GM12891 (cell line): ENCODE measurements around the gene GPR17.

Source experiments
- DNase-seq: peaks from one replicate; pipeline ENCODE4 v3.0.0; 2011; ENCODE audit warnings: low spot score; ENCODE audit not compliant: insufficient read length
- FAIRE-seq: peaks from 2 replicates; lab custom pipeline; 2011; peaks lifted over from hg19 to GRCh38; lab: Jason Lieb, UNC
- PAX5 ChIP-seq: IDR thresholded peaks from 2 replicates; pipeline ENCODE4 v1.6.1; 2011; ENCODE audit warnings: low read length, moderate library complexity, mild to moderate bottlenecking; ENCODE audit not compliant: insufficient read depth, severe bottlenecking
- POLR2A ChIP-seq: IDR thresholded peaks from 2 replicates; pipeline ENCODE4 v1.6.1; 2011; ENCODE audit warnings: low read depth, low read length, control low read depth
- POLR2AphosphoS5 ChIP-seq: IDR thresholded peaks from 2 replicates; pipeline ENCODE4 v1.6.1; 2011; ENCODE audit warnings: low read depth, low read length, control low read depth
- POU2F2 ChIP-seq: IDR thresholded peaks from 2 replicates; pipeline ENCODE4 v1.6.1; 2011; ENCODE audit warnings: low read depth, mild to moderate bottlenecking, control low read depth, low read length, moderate library complexity
- SPI1 ChIP-seq: IDR thresholded peaks from 2 replicates; pipeline ENCODE4 v1.6.1; 2011; ENCODE audit warnings: low read depth, low read length, control low read depth
- TAF1 ChIP-seq: IDR thresholded peaks from 2 replicates; pipeline ENCODE4 v1.6.1; 2011; ENCODE audit warnings: low read depth, low read length, control low read depth

The GPR17 gene

DNA sequence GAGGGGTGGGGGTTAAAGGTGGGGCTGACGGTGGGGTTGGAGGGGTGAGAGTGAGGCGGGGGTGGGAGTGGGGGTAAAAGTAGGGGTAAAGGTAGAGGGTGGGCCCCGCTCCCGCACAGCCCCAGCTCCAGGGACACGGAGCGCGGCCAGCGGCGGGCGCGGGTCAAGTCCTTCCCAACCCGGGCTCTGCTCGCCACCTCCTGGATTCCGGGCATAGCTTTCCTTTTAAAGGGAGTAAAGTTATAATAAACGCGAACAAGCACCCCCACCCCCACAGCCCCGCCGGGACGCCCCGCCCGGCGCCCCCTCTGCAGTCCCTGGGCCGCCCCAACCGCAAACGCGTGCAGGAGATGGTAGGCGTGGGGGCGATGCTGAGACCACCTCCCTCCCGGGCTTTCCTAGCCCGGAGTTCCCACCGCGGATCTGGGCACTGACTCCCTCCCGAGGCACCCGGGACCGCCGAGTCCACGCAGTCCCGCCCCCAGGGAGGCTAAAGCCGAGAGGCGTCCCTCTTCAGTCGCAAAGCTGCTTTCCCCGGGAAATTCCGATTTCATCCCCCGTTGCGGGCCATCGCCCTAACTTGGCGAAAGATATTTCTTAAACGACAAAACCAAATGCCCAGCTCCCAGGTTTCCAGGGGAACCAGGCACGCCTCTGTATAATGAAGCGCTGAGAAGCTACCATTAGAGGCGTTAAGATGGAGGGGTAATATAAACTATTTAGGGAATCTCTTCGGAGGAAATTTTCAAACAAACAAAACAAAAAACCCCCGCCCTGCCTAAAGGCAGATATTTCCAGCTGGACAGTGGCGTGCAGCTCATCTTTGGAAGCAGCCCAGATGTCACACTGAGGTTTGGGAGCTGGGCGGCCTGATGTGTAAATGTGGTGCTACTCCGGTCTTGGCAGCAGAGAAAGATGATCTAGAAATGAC, 29.6 kb downstream of the GPR17 start, which contains the start of gene LIMS2:
Gene LIMS2 (minus strand): TSS at position 200 of the 931 bp plus-strand sequence. CDS start 506 bp downstream, outside the sequence.
- FAIRE-seq (no peak), DNase-seq (no peak)
- TF ChIP-seq PAX5 (no peak), POLR2A (no peak), POU2F2 (no peak), TAF1 (no peak), SPI1 (no peak), POLR2AphosphoS5 (no peak)

DNA sequence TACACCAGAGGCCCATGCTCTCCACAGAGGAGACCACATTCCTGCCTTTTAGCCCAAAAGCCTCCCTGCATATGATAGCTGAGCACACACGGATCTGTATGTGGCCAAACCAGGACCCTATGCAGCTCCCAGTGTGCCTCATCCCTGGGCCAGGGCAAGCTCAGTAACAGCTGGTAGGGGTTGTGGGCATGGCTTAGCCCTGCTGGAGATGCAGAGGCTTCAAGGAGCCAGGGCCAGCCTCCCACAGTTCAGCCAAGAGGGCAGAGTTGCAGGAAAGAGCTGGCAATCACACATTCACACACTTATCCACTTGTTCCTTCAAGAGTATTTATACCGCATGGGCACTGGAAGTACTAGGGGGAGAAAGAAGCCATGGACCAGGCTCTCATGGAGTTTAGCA, 31.0 kb downstream of the GPR17 start:
- no peak for FAIRE-seq
- TF ChIP-seq SPI1, result no peak
- TF ChIP-seq POLR2A, result no peak
- no peak for TF ChIP-seq POLR2AphosphoS5
- TF ChIP-seq POU2F2, result no peak
- no peak for TF ChIP-seq TAF1
- no peak for TF ChIP-seq PAX5
- DNase-seq, result no peak

DNA sequence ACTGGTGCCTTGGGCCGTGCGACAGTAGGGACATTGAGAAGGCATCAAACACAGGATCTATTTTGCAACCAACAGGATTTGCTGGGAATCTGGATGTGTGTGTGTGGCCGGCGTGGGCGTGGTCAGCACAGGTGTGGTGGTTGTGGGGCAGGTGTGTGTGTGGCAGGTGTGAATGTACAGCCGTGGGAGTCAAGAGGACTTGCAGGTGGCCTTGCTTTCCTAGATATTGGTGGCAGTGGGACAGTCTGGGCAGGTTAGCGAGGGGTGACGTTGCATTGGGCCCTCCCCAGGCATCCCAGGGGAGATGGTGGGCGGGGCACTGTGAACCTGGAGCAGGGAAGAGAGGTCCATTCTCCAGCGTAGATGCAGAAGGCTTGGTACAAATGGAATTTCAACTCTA, 32.6 kb downstream of the GPR17 start:
- no peak for FAIRE-seq
- no peak for DNase-seq
- TF ChIP-seq TAF1, result no peak
- TF ChIP-seq SPI1, result no peak
- no peak for TF ChIP-seq POLR2AphosphoS5
- no peak for TF ChIP-seq POU2F2
- TF ChIP-seq POLR2A, result no peak
- no peak for TF ChIP-seq PAX5

DNA sequence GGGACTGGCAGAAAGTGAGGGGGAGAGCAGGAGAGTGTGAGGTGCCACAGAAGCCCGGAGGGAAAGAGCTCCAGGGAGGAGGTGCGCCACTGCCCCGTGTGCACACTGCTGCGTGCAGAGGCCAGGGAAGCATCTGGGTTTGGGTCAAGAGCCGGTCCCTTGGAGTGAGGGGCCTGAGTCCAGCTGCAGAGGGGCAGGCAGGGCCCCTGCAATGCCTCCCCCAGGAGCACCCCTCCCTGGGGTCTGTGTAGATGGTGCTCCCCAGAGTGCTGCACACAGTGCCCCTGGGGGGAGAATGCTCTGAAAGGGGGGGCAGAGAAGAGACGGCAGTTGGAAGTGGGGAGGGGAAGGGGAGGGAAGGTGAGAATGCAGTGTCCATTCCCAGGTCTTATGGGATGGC, 33.0 kb downstream of the GPR17 start:
- DNase-seq (no peak), FAIRE-seq (no peak)
- TF ChIP-seq POLR2A, result no peak
- no peak for TF ChIP-seq SPI1
- no peak for TF ChIP-seq TAF1
- TF ChIP-seq POLR2AphosphoS5, result no peak
- TF ChIP-seq POU2F2, result no peak
- no peak for TF ChIP-seq PAX5

DNA sequence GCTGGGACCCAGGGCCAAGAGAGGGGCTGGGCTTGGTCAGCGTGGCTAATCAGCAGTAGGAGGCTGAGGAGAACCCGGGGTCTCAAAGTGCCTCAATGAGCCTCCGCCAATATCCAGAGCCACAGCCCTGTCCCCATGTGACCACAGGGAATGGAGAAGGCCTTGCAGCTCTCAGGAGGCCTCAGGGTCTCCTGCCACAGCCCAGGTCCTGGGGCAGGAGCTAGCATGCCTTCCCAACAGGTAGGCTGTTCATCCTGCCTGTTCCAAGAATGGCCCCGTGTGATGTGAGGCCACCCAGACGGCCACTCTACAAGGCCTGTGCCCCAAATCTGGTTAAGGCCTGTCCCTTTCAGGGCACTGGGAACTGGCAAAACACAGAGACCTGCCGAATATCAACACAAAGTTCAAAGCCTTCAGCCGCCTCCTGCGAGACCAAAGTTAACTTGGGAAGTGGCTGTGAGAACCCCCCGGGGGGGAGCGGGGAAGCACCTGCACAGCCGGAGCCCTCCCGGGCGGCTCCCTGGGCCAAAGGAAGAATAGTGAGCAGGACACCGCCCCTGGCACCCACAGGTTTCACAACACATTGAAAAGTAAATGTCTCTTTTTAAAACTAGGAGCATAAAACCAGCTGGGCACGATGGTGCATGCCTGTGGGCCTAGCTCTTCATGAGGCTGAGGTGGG, 33.9 kb downstream of the GPR17 start:
- TF ChIP-seq POLR2A (no peak), POLR2AphosphoS5 (no peak), SPI1 (no peak), PAX5 (no peak), POU2F2 (no peak), TAF1 (no peak)
- FAIRE-seq, result no peak
- DNase-seq, result no peak

DNA sequence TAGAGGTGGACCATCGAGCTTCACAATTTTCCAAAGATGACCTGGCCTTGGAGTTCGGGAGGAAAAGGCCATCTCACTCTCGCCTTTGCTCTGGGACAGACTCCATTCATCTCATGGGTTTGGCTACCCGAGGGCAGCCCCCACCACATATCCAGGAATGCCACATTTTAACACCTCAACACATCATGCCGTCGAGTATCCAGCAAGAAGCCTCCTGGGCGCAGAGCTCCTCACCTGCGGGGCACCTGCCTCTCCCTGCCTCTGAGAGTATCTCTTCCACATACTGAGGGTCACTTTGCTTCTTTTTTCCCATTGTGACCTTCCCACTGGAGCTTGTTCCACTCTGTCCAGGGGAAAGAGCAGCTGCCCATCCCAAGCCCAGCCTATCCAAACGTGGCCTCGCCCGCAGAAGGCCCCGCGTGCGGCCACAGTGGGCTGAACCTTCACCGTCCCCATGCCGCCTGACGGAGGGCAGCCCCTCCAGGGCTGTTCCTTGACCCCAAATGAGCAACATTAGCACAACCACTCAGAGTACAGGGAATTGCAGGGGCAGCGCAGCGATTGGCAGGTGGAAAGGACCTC, 34.8 kb downstream of the GPR17 start:
- TF ChIP-seq TAF1 (no peak), PAX5 (no peak), POU2F2 (no peak), POLR2AphosphoS5 (no peak), POLR2A (no peak), SPI1 (no peak)
- FAIRE-seq, result no peak
- no peak for DNase-seq

DNA sequence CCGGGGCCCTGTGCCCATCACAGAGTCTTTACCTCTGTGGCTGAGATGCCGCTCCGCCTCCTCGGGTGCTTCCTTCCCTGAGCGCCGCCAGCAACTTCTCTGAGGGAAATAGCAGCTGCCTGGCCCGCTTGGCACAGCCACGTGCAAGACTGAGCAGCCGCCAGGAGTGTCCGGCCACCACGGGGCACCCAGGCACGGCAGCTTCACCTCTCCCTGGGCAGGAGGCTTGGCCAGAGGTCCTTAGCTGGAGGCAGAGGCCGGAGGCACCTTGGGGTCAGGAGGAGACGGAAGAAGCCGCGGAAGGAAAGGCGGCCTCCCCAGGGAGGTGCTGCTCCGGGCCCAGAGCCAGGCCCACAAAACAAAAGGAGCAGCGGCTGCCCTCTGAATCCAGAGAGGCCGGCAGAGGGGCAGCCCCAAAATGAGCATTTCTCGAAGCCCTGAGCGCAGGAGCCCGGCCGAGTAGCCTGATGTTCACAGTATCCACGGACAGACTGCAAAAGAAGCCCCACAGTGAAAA, 35.4 kb downstream of the GPR17 start:
- TF ChIP-seq TAF1, result no peak
- no peak for TF ChIP-seq POU2F2
- FAIRE-seq (no peak), DNase-seq (no peak)

DNA sequence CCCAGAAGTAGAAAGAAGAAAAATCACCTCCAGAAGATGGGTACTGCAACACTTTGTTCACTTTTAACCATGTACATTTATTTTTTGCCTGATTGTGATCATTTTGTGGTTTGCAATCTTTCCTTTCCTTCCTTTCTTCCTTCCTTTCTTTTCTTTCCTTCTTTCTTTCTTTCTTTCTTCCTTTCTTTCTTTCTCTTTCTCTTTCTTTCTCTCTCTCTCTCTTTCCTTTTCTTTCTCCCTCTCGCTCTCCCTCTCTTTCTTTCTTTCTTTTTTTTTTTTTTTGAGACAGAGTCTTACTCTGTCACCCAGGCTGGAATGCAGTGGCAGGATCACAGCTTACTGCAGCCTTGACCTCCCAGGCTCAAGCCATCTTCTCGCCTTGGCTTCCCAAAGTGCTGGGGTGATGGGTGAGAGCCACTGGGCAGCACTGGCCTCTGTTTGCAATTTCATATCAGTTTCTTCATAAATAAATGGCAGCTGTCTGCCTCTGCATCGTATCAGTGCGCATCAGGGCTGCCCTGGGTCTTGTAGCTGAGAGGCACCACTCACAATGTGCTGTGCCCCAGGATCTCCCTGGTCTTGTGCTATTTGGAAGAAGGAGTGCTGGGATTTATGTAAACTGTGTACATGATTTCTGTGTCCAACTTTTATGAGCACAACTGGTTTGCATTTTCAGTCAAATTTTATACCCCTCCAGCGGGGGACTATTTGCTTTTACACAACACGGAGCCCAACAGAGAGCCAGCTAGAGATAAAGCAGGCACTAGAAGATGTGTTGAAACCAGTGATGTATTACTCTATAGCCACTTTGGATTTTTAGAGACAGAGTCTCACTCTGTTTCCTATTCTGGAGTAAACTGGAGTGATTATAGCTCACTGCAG, 36.3 kb downstream of the GPR17 start:
- FAIRE-seq (no peak), DNase-seq (no peak)
- TF ChIP-seq POLR2A (no peak), SPI1 (no peak), PAX5 (no peak), POLR2AphosphoS5 (no peak), POU2F2 (no peak), TAF1 (no peak)

DNA sequence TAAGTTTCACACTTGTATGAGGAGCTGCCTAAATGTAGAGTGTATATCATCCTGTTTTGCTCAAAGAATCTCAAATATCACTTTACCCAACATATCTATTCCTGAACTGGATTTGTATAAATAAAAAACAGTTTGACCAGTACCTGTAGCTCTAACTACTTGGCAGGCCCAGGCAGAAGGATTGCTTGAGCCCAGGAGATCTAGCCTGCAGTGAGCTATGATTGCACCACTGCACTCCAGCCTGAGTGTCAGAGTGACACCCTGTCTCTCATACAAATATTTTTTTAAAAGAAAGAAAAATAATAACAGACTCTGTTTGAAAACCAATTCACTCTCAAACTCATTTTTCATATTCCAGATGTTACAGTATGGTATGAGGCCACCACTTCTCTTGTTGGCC, 37.1 kb downstream of the GPR17 start:
- no peak for FAIRE-seq

More for the DNA sequence above, 37.1 kb downstream of the GPR17 start:
- TF ChIP-seq TAF1 (no peak), POLR2AphosphoS5 (no peak), PAX5 (no peak), POLR2A (no peak), SPI1 (no peak), POU2F2 (no peak)
- DNase-seq, result no peak
